Glutamatergic neuron (in vitro differentiated cells): ENCODE measurements around the gene TMEM127. TPM values are rescaled to one million over a fixed set of nuclear protein-coding genes. Genes with fewer than 3 reads are reported as not detected.
A peak's percentile ranks its signal among the peaks of the same experiment; 100 is the strongest.

Experiments used
- DNase-seq: peaks from one replicate; pipeline ENCODE4 v3.0.0; 2022
- H3K27ac Mint-ChIP-seq: one replicate; pipeline ENCODE4 v1.8.0; 2020; ENCODE audit warnings: mild to moderate bottlenecking, mixed read lengths, inconsistent platforms; ENCODE audit not compliant: unreplicated experiment
- H3K27me3 Mint-ChIP-seq: one replicate; pipeline ENCODE4 v1.8.0; 2020; ENCODE audit warnings: mild to moderate bottlenecking, moderate library complexity, mixed read lengths, inconsistent platforms; ENCODE audit not compliant: unreplicated experiment
- H3K36me3 Mint-ChIP-seq: one replicate; pipeline ENCODE4 v1.8.0; 2020; ENCODE audit warnings: mild to moderate bottlenecking, mixed read lengths, inconsistent platforms; ENCODE audit not compliant: unreplicated experiment
- H3K4me1 Mint-ChIP-seq: one replicate; pipeline ENCODE4 v1.8.0; 2020; ENCODE audit warnings: mild to moderate bottlenecking, low read depth, mixed read lengths, inconsistent platforms; ENCODE audit not compliant: unreplicated experiment
- H3K4me3 Mint-ChIP-seq: one replicate; pipeline ENCODE4 v1.8.0; 2020; ENCODE audit warnings: mild to moderate bottlenecking, mixed read lengths, inconsistent platforms; ENCODE audit not compliant: unreplicated experiment
- H3K9me3 Mint-ChIP-seq: one replicate; pipeline ENCODE4 v1.8.0; 2020; ENCODE audit warnings: mild to moderate bottlenecking, moderate library complexity, mixed read lengths, inconsistent platforms; ENCODE audit not compliant: unreplicated experiment
- total RNA-seq: library from RNA; stranded (reverse); fragmentation: NEBNext Ultra II Directional; extraction: Animal tissue kit (Norgen Biotek cat#: 25700); gene quantifications from one replicate; pipeline ENCODE4 v1.2.1, GENCODE V29; 2021; ENCODE audit not compliant: unreplicated experiment
- TF ChIP-seq, protein P1 (sequence below): fragments of 200-600 bp; sonication (generic); IDR thresholded peaks from one replicate; pipeline ENCODE4 v1.5.0; 2021; ENCODE audit not compliant: partially characterized antibody, unreplicated experiment

TMEM127 gene
- total RNA-seq, 1 donor from 2014 or later: 32.5 TPM

- H3K27ac Mint-ChIP-seq: no peak overlapping the region
- H3K4me3 Mint-ChIP-seq: no peak overlapping the region
- peaks cover 3% of the 10 kb centered on the region for H3K4me1 Mint-ChIP-seq
- TF ChIP-seq, protein P1, sequence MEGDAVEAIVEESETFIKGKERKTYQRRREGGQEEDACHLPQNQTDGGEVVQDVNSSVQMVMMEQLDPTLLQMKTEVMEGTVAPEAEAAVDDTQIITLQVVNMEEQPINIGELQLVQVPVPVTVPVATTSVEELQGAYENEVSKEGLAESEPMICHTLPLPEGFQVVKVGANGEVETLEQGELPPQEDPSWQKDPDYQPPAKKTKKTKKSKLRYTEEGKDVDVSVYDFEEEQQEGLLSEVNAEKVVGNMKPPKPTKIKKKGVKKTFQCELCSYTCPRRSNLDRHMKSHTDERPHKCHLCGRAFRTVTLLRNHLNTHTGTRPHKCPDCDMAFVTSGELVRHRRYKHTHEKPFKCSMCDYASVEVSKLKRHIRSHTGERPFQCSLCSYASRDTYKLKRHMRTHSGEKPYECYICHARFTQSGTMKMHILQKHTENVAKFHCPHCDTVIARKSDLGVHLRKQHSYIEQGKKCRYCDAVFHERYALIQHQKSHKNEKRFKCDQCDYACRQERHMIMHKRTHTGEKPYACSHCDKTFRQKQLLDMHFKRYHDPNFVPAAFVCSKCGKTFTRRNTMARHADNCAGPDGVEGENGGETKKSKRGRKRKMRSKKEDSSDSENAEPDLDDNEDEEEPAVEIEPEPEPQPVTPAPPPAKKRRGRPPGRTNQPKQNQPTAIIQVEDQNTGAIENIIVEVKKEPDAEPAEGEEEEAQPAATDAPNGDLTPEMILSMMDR: no peak
- H3K27me3 Mint-ChIP-seq: peaks cover 9% of the 10 kb centered on the region
- H3K36me3 Mint-ChIP-seq: no peaks in the 10 kb centered on the region
- peaks cover 6% of the 10 kb centered on the region for H3K9me3 Mint-ChIP-seq
- no peak for DNase-seq
These were observed 53.5 kb downstream of the TMEM127 start for GRCh38 chr2:96212339-96212738.

DNA sequence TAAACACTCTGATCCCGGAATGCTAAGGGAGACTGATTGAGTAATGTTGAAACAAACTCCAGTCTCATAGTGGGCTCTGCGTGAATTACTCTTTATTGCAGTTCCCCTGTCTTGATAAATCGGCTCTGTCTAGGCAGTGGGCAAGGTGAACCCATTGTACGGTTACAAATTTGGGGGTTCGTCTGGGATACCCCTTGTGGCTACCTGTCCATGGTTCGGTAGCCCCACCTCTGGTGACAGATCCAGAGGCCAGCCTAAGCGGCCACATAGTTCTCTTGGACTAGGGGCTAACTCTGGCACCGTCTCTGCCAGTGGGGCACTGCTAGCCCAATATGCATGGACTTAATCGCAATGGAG lies 56.1 kb downstream of the TMEM127 start:
- peaks cover 6% of the 10 kb centered on the region for H3K9me3 Mint-ChIP-seq
- TF ChIP-seq, protein P1: no peak
- peaks cover 21% of the 10 kb centered on the region for H3K4me1 Mint-ChIP-seq
- H3K36me3 Mint-ChIP-seq: no peaks in the 10 kb centered on the region
- DNase-seq: no peak
- peak overlapping the region; percentile 91 for H3K4me3 Mint-ChIP-seq
- H3K27ac Mint-ChIP-seq: peak overlapping the region; percentile 92
- H3K27me3 Mint-ChIP-seq: peaks cover 9% of the 10 kb centered on the region

- no peak for DNase-seq
- peaks cover 9% of the 10 kb centered on the region for H3K27me3 Mint-ChIP-seq
- H3K36me3 Mint-ChIP-seq: no peaks in the 10 kb centered on the region
- H3K27ac Mint-ChIP-seq: peak overlapping the region; percentile 92
- TF ChIP-seq, protein P1: no peak
- peaks cover 6% of the 10 kb centered on the region for H3K9me3 Mint-ChIP-seq
- peak overlapping the region; percentile 91 for H3K4me3 Mint-ChIP-seq
- peaks cover 21% of the 10 kb centered on the region for H3K4me1 Mint-ChIP-seq
These were observed 56.6 kb downstream of the TMEM127 start for GRCh38 chr2:96209011-96209728.

DNA sequence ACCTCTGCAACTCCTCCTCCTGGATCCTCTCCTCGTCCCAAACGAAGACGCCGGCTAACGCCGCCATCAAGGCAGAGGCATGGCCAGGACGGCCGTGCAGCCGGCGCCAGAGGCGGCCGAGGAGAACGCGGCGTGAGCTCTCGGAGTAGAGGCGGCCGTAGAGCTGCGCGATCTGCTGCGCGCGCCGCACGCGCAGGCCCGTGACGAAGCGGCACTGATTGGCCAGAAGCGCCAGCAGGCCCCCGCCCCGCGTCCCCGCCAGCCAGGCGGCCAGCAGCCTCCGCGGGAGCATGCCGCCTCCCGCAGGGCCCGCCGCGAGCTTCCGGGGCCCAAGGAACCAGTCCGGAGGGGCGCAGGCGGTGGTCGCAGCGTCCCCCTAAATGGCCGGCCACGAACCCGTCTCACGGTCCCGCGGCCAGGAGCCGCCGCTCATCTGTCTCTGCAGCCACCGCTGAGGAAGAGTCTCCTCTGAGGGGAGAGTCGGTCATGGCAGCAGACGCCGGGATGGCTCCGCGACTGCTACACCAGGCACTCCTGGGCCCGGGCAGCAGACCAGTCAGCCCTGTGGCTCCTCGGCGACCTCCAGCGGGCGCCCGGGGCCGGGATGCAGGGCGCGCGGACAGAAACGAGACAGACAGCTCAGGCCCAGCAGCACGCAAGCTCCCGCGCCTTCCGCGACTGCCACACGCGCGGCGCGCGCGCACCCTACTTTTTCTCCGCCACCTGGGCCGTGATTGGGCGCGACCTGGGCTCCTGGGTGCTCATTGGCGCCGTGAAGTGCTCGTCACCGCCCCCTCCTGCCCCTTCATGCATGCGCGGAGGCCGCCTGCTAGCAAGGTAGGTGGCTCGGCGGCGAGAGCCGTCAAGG lies 57.4 kb downstream of the TMEM127 start, which contains the start of gene STARD7:
TSS of gene STARD7 (minus strand) at position 685 of the 868 bp plus-strand sequence. CDS start at position 292, 393 bp downstream.
- peaks cover 9% of the 10 kb centered on the region for H3K27me3 Mint-ChIP-seq
- H3K4me1 Mint-ChIP-seq: peaks cover 21% of the 10 kb centered on the region
- peaks cover 6% of the 10 kb centered on the region for H3K9me3 Mint-ChIP-seq
- peak within 1 kb of the TSS; percentile 95 for H3K4me3 Mint-ChIP-seq
- peak; percentile 99 for DNase-seq
- H3K36me3 Mint-ChIP-seq: no peaks in the 10 kb centered on the region
- TF ChIP-seq, protein P1: peak; percentile 34
- peak within 1 kb of the TSS; percentile 92 for H3K27ac Mint-ChIP-seq
